Endometrial microvascular endothelial cells (primary cell): ENCODE measurements around the gene SMAD5. TPM values are rescaled to one million over a fixed set of nuclear protein-coding genes. Genes with fewer than 3 reads are reported as not detected.

Experiments
- in situ Hi-C: cut with HindIII; loops from 2 replicates; pipeline ENCODE4 v1.10.0; 2017; ENCODE audit warnings: low sequenced_read_pairs, low pct_unique_long_range_greater_than_20kb; ENCODE audit errors: inconsistent ontology term
- total RNA-seq: library from RNA; depleted of rRNA; stranded (reverse); fragments of >200 nt; gene quantifications from one replicate; pipeline ENCODE4 v1.2.3, GENCODE V29; 2015; ENCODE audit errors: inconsistent ontology term

The SMAD5 gene
- total RNA-seq, 1 donor from 2014 or later, result 61.0 TPM

GRCh38 chr5:136113606-136114005, 19.0 kb upstream of the SMAD5 start:
- in situ Hi-C loops, result no loop called here

GRCh38 chr5:136114414-136115125, 18.1 kb upstream of the SMAD5 start:
- in situ Hi-C loops, result no loop called here

- in situ Hi-C loops, result no loop called here
Measured at GRCh38 chr5:136115183-136115865, 17.3 kb upstream of the SMAD5 start.

GRCh38 chr5:136120529-136120928, 12.1 kb upstream of the SMAD5 start:
- in situ Hi-C loops, result no loop called here

- in situ Hi-C loops, result no loop called here
Measured at GRCh38 chr5:136123236-136123768, 9.3 kb upstream of the SMAD5 start.

- in situ Hi-C loops, result no loop called here
Measured at GRCh38 chr5:136127560-136127959, 5.1 kb upstream of the SMAD5 start.

GRCh38 chr5:136128481-136128880, 4.2 kb upstream of the SMAD5 start:
- in situ Hi-C loops, result no loop called here

GRCh38 chr5:136129445-136129844, 3.2 kb upstream of the SMAD5 start:
- in situ Hi-C loops, result no loop called here

GRCh38 chr5:136130581-136130980, 2.1 kb upstream of the SMAD5 start:
- in situ Hi-C loops, result no loop called here

- in situ Hi-C loops, result no loop called here
Measured at GRCh38 chr5:136132087-136132486, 558 bp upstream of the SMAD5 start.

GRCh38 chr5:136133222-136133921, 727 bp downstream of the SMAD5 start:
- in situ Hi-C loops, result no loop called here

GRCh38 chr5:136133922-136134379, 1.3 kb downstream of the SMAD5 start:
- in situ Hi-C loops, result no loop called here

GRCh38 chr5:136134653-136135052, 2.0 kb downstream of the SMAD5 start:
- in situ Hi-C loops, result no loop called here

GRCh38 chr5:136135536-136135935, 2.9 kb downstream of the SMAD5 start:
- in situ Hi-C loops, result no loop called here

GRCh38 chr5:136137497-136138220, 5.0 kb downstream of the SMAD5 start:
- in situ Hi-C loops, result no loop called here

GRCh38 chr5:136141561-136141960, 8.9 kb downstream of the SMAD5 start:
- in situ Hi-C loops, result no loop called here

GRCh38 chr5:136143312-136143711, 10.7 kb downstream of the SMAD5 start:
- in situ Hi-C loops, result no loop called here

- in situ Hi-C loops, result no loop called here
Measured at GRCh38 chr5:136143763-136144162, 11.1 kb downstream of the SMAD5 start.

GRCh38 chr5:136145030-136145429, 12.4 kb downstream of the SMAD5 start:
- in situ Hi-C loops, result no loop called here
